ENCODE data around the gene CEMIP. TPM values are rescaled to one million over a fixed set of nuclear protein-coding genes. Genes with fewer than 3 reads are reported as not detected.

CEMIP gene
- total and polyA plus RNA-seq, 10 of the 15 experiments (the other 5 are each of a cell fraction or from before 2014, with no cell fraction given), result 0.01 to 0.44 (median 0.16) TPM; not detected in 6

DNA sequence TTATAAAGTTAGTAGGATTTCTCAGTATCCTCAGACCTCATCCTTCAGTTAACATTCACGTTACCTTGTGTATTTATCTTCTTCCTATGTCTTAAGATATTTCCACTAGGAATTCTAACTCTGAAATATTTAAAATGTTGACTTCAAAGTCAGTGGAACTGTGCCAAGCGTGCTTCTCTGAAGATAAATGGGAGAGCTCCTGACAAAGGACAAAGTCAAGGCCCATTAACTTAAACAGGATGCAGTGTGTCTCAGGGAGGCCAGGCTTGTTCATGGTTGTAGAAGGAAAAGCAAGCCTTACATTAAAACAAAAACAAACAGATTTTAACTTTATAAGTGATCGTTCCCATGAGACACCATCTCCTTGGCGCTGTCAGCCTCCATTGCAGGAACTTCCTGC is 42.6 kb upstream of the CEMIP start (continued):
- TF ChIP-seq RB1 (IDR thresholded peaks at IDR 0.05; ENCODE audit: borderline replicate concordance) (no peak), NR2F1 (conservative IDR thresholded peaks at IDR 0.05) (no peak), GABPA (IDR thresholded peaks at IDR 0.05; ENCODE audit: low read depth) (no peak), RUNX3 (IDR thresholded peaks at IDR 0.05; ENCODE audit: low read length) (no peak), YBX1 (IDR thresholded peaks at IDR 0.05) (no peak), SREBF2 (IDR thresholded peaks at IDR 0.05; ENCODE audit: low read length) (no peak), BCL11A (IDR thresholded peaks at IDR 0.05; ENCODE audit: low read depth, low read length) (no peak), JUNB (IDR thresholded peaks at IDR 0.05) (no peak), TBL1XR1 (IDR thresholded peaks at IDR 0.05; ENCODE audit: low read depth, low read length) (no peak), MXI1 (IDR thresholded peaks at IDR 0.05; ENCODE audit: low read depth, low read length) (no peak)

DNA sequence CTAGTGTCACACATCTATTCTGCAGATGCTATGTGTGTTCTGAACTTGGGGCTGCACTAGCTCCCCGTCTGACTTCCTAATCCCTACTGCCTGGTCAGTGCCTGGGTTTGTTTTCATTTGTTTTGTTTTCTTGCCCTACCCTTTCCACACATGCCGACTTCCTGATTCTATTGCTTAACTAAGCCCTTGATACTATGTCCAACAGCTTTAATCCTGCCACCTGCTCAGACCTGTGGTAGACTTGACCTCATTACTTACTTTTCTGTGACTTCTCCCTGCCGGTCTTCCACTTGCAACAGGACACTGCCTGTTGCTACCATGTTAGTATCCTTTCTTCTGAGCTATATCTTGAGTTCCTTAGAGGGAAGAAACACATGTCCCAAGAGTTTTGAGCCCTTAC is 39.3 kb upstream of the CEMIP start:
- in situ Hi-C loops (cut with MboI) (no loop called here), intact Hi-C loops (cut with micrococcal nuclease; ENCODE audit: unreplicated experiment) (no loop called here)
- TF ChIP-seq SPI1 (IDR thresholded peaks at IDR 0.05; ENCODE audit: borderline replicate concordance, insufficient read depth, low read depth, low read length), result no peak
- TF ChIP-seq LARP7 (IDR thresholded peaks at IDR 0.05), result no peak
- TF ChIP-seq MEF2B (IDR thresholded peaks at IDR 0.05; ENCODE audit: partially characterized antibody, poor library complexity, severe bottlenecking), result no peak
- no peak for TF ChIP-seq CHD1 (IDR thresholded peaks at IDR 0.05; ENCODE audit: low read depth, low read length)
- TF ChIP-seq EZH2 (IDR thresholded peaks at IDR 0.05; ENCODE audit: borderline replicate concordance, control insufficient read depth, low read depth, low read length), result no peak
- no peak for TF ChIP-seq TCF7 (IDR thresholded peaks at IDR 0.05; ENCODE audit: borderline replicate concordance)
- TF ChIP-seq POU2F2 (IDR thresholded peaks at IDR 0.05; ENCODE audit: borderline replicate concordance, low read depth, low read length), result no peak
- TF ChIP-seq KDM1A (IDR thresholded peaks at IDR 0.05; ENCODE audit: borderline replicate concordance), result no peak
- TF ChIP-seq, protein P1, sequence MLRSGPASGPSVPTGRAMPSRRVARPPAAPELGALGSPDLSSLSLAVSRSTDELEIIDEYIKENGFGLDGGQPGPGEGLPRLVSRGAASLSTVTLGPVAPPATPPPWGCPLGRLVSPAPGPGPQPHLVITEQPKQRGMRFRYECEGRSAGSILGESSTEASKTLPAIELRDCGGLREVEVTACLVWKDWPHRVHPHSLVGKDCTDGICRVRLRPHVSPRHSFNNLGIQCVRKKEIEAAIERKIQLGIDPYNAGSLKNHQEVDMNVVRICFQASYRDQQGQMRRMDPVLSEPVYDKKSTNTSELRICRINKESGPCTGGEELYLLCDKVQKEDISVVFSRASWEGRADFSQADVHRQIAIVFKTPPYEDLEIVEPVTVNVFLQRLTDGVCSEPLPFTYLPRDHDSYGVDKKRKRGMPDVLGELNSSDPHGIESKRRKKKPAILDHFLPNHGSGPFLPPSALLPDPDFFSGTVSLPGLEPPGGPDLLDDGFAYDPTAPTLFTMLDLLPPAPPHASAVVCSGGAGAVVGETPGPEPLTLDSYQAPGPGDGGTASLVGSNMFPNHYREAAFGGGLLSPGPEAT (IDR thresholded peaks at IDR 0.05; ENCODE audit: low read depth), result no peak
- no peak for TF ChIP-seq NR2C2 (IDR thresholded peaks at IDR 0.05; ENCODE audit: borderline replicate concordance, control insufficient read depth, insufficient read length, low read depth)
- no peak for TF ChIP-seq CBX5 (IDR thresholded peaks at IDR 0.05; ENCODE audit: low read depth)
- TF ChIP-seq, protein P2, sequence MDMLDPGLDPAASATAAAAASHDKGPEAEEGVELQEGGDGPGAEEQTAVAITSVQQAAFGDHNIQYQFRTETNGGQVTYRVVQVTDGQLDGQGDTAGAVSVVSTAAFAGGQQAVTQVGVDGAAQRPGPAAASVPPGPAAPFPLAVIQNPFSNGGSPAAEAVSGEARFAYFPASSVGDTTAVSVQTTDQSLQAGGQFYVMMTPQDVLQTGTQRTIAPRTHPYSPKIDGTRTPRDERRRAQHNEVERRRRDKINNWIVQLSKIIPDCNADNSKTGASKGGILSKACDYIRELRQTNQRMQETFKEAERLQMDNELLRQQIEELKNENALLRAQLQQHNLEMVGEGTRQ (IDR thresholded peaks at IDR 0.05; ENCODE audit: borderline replicate concordance, low read depth, low read length), result no peak
- no peak for TF ChIP-seq PML (IDR thresholded peaks at IDR 0.05; ENCODE audit: low read length)
- no peak overlapping the region for H2AFZ ChIP-seq (ENCODE audit: control insufficient read depth, low read depth, low read length)
- ATAC-seq (no peak), DNase-seq (ENCODE audit: low read depth, low spot score) (no peak), FAIRE-seq (no peak)
- H4K20me1 ChIP-seq (ENCODE audit: control insufficient read depth, insufficient read depth), result no peaks in the 10 kb centered on the region
- WGBS (ENCODE audit: insufficient coverage, insufficient replicate concordance, low lambda C conversion rate, missing lambda C conversion rate), result 85% methylated on average over 3 of the region's 3 CpGs
- no TSS peak for BruUV-seq (replicated peaks)
- CTCF ChIA-PET, result no interaction called here
- H3K4me3 ChIP-seq, result no peak overlapping the region
- no peak overlapping the region for H3K9ac ChIP-seq (ENCODE audit: control insufficient read depth, insufficient read depth, low read length)
- no peaks in the 10 kb centered on the region for H3K27me3 ChIP-seq (replicated peaks in 1 of 2; ENCODE audit: control insufficient read depth in 2 of 2, insufficient read depth in 2 of 2, low read length in 1 of 2)
- no peak overlapping the region for H3K4me2 ChIP-seq (ENCODE audit: control insufficient read depth, insufficient read depth)
- SMC1A ChIA-PET (ENCODE audit: uncharacterized antibody, unreplicated experiment), result interaction anchor here (1.0 kb wide), 1 partner anchor 164 kb away, joined by 3 read pairs; no protein-coding TSS in a partner anchor
- no peaks in the 10 kb centered on the region for H3K4me1 ChIP-seq (ENCODE audit: control insufficient read depth, insufficient read depth, low read length)
- no peak overlapping the region for H3K27ac ChIP-seq (ENCODE audit: control insufficient read depth, insufficient read depth)
- RAD21 ChIA-PET (ENCODE audit: unreplicated experiment), result no interaction called here
- POLR2A ChIA-PET, result no interaction called here
- H3K79me2 ChIP-seq (ENCODE audit: control insufficient read depth, insufficient read depth, low read length), result no peaks in the 10 kb centered on the region
- no peaks in the 10 kb centered on the region for H3K9me3 ChIP-seq (replicated peaks; ENCODE audit: control insufficient read depth, insufficient read depth, low read length)
- H3K36me3 ChIP-seq (ENCODE audit: control insufficient read depth in 2 of 2, insufficient read depth in 2 of 2, low read length in 1 of 2), result no peaks in the 10 kb centered on the region; a peak in 1 of 4 replicates

Data from GM12878 (cell line).